SK-N-MC (cell line): Measurements from ENCODE around the gene MAPK8.
"Not testable (repeated sequence)": the region's sequence is repeated elsewhere in the genome, so short reads cannot be mapped to it uniquely, and the experiment has no call there.

Experiments used
- DNase-seq: peaks from one replicate; pipeline ENCODE4 v3.0.0-alpha.2; 2011; ENCODE audit warnings: low read depth, low spot score
- H3K27ac ChIP-seq: fragments of 200-600 bp; sonication (generic); 2 replicates; pipeline ENCODE4 v1.5.1; 2016; ENCODE audit warnings: mixed run types
- H3K36me3 ChIP-seq: fragments of 200-600 bp; sonication (generic); 2 replicates; pipeline ENCODE4 v1.6.1; 2017; ENCODE audit warnings: antibody characterized with exemption, low read length, mixed read lengths; ENCODE audit not compliant: insufficient read depth
- H3K4me3 ChIP-seq: fragments of 200-600 bp; sonication (generic); 2 replicates; pipeline ENCODE4 v1.5.1; 2016
- H3K9ac ChIP-seq: fragments of 200-600 bp; sonication (generic); 2 replicates; pipeline ENCODE4 v1.8.0; 2017; ENCODE audit warnings: mixed run types, mixed read lengths; ENCODE audit not compliant: insufficient read length
- H3K9me3 ChIP-seq: fragments of 200-600 bp; sonication (generic); 2 replicates; pipeline ENCODE4 v1.6.1; 2017; ENCODE audit warnings: low read depth, mild to moderate bottlenecking, antibody characterized with exemption, low read length, moderate library complexity, mixed read lengths
- EZH2 ChIP-seq: fragments of 200-600 bp; sonication (generic); IDR thresholded peaks from one replicate; pipeline ENCODE4 v1.6.1; 2017; ENCODE audit warnings: antibody characterized with exemption
- FOXP2 ChIP-seq: optimal IDR thresholded peaks from 2 replicates; pipeline ENCODE3; 2011; ENCODE audit warnings: mild to moderate bottlenecking, moderate library complexity; ENCODE audit not compliant: insufficient read depth; ENCODE audit errors: extremely low read length, control extremely low read depth
- POLR2AphosphoS5 ChIP-seq: IDR thresholded peaks from 2 replicates; pipeline ENCODE4 v1.6.1; 2012; ENCODE audit warnings: mild to moderate bottlenecking, low read depth, low read length, borderline replicate concordance

The MAPK8 gene

GRCh38 chr10:48340734-48341133, 34.3 kb downstream of the MAPK8 start:
- H3K9ac ChIP-seq, result no peak overlapping the region
- no peaks in the 10 kb centered on the region for H3K36me3 ChIP-seq
- H3K27ac ChIP-seq, result no peak overlapping the region
- TF ChIP-seq FOXP2 (no peak), POLR2AphosphoS5 (no peak), EZH2 (no peak)
- no peaks in the 10 kb centered on the region for H3K9me3 ChIP-seq
- no peak for DNase-seq
- no peak overlapping the region for H3K4me3 ChIP-seq

- no peaks in the 10 kb centered on the region for H3K36me3 ChIP-seq
- DNase-seq, result no peak
Measured at GRCh38 chr10:48343106-48343505, 36.6 kb downstream of the MAPK8 start.

GRCh38 chr10:48343921-48344598, 37.6 kb downstream of the MAPK8 start:
- Histone ChIP-seq H3K9ac (no peak overlapping the region), H3K4me3 (no peak overlapping the region), H3K36me3 (no peaks in the 10 kb centered on the region), H3K9me3 (no peaks in the 10 kb centered on the region), H3K27ac (no peak overlapping the region)
- no peak for DNase-seq
- no peak for TF ChIP-seq POLR2AphosphoS5
- no peak for TF ChIP-seq FOXP2
- no peak for TF ChIP-seq EZH2

More at GRCh38 chr10:48343106-48343505, 36.6 kb downstream of the MAPK8 start:
- Histone ChIP-seq H3K9me3 (no peaks in the 10 kb centered on the region), H3K9ac (no peak overlapping the region), H3K27ac (no peak overlapping the region), H3K4me3 (no peak overlapping the region)
- TF ChIP-seq POLR2AphosphoS5 (no peak), FOXP2 (no peak), EZH2 (no peak)

- not testable (repeated sequence) for H3K9me3 ChIP-seq, DNase-seq, H3K4me3 ChIP-seq, H3K9ac ChIP-seq, H3K36me3 ChIP-seq, H3K27ac ChIP-seq
Measured at GRCh38 chr10:48346248-48346647, 39.8 kb downstream of the MAPK8 start.

GRCh38 chr10:48347539-48347938, 41.1 kb downstream of the MAPK8 start:
- not testable (repeated sequence) for DNase-seq, H3K9ac ChIP-seq, H3K4me3 ChIP-seq, H3K9me3 ChIP-seq, H3K27ac ChIP-seq, H3K36me3 ChIP-seq

- not testable (repeated sequence) for H3K9me3 ChIP-seq, H3K27ac ChIP-seq, H3K9ac ChIP-seq, DNase-seq, H3K4me3 ChIP-seq, H3K36me3 ChIP-seq
Measured at GRCh38 chr10:48347943-48348342, 41.5 kb downstream of the MAPK8 start.

GRCh38 chr10:48353246-48353645, 46.8 kb downstream of the MAPK8 start:
- no peak overlapping the region for H3K27ac ChIP-seq
- H3K9me3 ChIP-seq, result no peaks in the 10 kb centered on the region
- no peak overlapping the region for H3K9ac ChIP-seq
- TF ChIP-seq EZH2 (no peak), POLR2AphosphoS5 (no peak), FOXP2 (no peak)
- H3K4me3 ChIP-seq, result no peak overlapping the region
- DNase-seq, result no peak
- no peaks in the 10 kb centered on the region for H3K36me3 ChIP-seq

GRCh38 chr10:48357631-48358030, 51.2 kb downstream of the MAPK8 start:
- no peaks in the 10 kb centered on the region for H3K9me3 ChIP-seq
- H3K36me3 ChIP-seq, result no peaks in the 10 kb centered on the region
- no peak for TF ChIP-seq POLR2AphosphoS5
- no peak for TF ChIP-seq FOXP2
- TF ChIP-seq EZH2, result no peak
- no peak overlapping the region for H3K27ac ChIP-seq
- no peak overlapping the region for H3K4me3 ChIP-seq
- no peak for DNase-seq
- no peak overlapping the region for H3K9ac ChIP-seq

GRCh38 chr10:48358162-48358561, 51.7 kb downstream of the MAPK8 start:
- H3K4me3 ChIP-seq, result no peak overlapping the region
- TF ChIP-seq POLR2AphosphoS5 (no peak), EZH2 (no peak), FOXP2 (no peak)
- H3K27ac ChIP-seq, result no peak overlapping the region
- H3K9ac ChIP-seq, result no peak overlapping the region
- H3K9me3 ChIP-seq, result no peaks in the 10 kb centered on the region
- H3K36me3 ChIP-seq, result no peaks in the 10 kb centered on the region
- no peak for DNase-seq
